ENCODE measurements around the gene JAK3.

The JAK3 gene

GRCh38 chr19:17826508-17827056 is 21.2 kb downstream of the JAK3 start:
- DNase-seq (ENCODE audit: extremely low spot score): no peak
- POLR2A ChIA-PET: no interaction called here
- TF ChIP-seq, protein P1, sequence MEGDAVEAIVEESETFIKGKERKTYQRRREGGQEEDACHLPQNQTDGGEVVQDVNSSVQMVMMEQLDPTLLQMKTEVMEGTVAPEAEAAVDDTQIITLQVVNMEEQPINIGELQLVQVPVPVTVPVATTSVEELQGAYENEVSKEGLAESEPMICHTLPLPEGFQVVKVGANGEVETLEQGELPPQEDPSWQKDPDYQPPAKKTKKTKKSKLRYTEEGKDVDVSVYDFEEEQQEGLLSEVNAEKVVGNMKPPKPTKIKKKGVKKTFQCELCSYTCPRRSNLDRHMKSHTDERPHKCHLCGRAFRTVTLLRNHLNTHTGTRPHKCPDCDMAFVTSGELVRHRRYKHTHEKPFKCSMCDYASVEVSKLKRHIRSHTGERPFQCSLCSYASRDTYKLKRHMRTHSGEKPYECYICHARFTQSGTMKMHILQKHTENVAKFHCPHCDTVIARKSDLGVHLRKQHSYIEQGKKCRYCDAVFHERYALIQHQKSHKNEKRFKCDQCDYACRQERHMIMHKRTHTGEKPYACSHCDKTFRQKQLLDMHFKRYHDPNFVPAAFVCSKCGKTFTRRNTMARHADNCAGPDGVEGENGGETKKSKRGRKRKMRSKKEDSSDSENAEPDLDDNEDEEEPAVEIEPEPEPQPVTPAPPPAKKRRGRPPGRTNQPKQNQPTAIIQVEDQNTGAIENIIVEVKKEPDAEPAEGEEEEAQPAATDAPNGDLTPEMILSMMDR (IDR thresholded peaks at IDR 0.05; ENCODE audit: control extremely low read depth, extremely low read depth, low read depth, missing control alignments): no peak
- CTCF ChIA-PET: no interaction called here

DNA sequence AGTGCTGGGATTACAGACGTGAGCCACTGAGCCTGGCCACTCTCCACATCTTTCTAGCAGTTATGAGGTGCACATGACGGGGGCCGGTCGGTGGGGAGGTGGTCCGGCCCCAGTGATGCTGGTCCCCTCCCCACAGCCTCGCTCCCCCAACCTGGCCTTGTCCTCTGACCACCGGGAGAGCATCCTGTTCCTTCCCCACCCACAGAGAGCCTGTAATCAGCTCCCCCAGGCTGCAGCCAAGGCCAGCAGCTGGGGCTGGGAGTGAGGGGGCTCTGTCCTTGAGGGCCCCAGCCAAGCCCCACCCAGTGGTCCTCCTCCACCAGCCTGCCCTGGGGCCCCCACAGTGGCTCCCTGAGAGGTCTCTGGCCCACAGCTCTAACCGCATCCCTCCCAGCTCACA is 23.4 kb downstream of the JAK3 start:
- POLR2A ChIA-PET: interaction anchor here (0.8 kb wide), 1 partner anchor 28 kb away, joined by 3 read pairs; no protein-coding TSS in a partner anchor
- DNase-seq (ENCODE audit: extremely low spot score): no peak
- CTCF ChIA-PET: interaction anchor here (1.0 to 1.1 kb wide), 2 partner anchors 35 to 328 kb away, joined by 3 read pairs; no protein-coding TSS in a partner anchor
- TF ChIP-seq, protein P1 (IDR thresholded peaks at IDR 0.05; ENCODE audit: control extremely low read depth, extremely low read depth, low read depth, missing control alignments): no peak

DNA sequence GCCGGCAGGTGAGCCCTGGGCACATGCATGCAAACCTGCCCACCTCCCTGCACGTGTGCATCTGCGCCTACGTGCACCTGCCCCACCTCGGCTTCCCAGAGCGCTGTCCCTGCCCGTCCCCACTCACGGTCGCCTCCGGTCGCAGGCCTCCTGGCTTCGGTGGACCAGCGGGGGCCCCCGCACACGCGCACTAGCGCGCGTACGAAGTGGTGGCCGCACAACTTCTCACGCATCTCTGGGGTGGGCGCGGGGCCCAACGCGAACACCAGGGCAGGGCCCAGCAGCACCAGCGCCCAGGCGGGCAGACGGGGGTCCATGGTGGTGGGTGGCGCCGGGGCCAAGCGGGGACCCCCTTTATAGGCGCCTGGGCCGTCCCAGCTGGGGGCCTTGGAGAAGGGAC is 26.6 kb downstream of the JAK3 start, which contains the start of gene INSL3:
Gene INSL3, minus strand, starts transcription at position 330 of the 400 bp plus-strand sequence. Its CDS starts 13 bp downstream, at position 317.
- POLR2A ChIA-PET: interaction anchor here (0.7 kb wide), 1 partner anchor 329 kb away, joined by 3 read pairs; no protein-coding TSS in a partner anchor
- DNase-seq (ENCODE audit: extremely low spot score): no peak
- CTCF ChIA-PET: no interaction called here
- TF ChIP-seq, protein P1 (IDR thresholded peaks at IDR 0.05; ENCODE audit: control extremely low read depth, extremely low read depth, low read depth, missing control alignments): no peak

DNA sequence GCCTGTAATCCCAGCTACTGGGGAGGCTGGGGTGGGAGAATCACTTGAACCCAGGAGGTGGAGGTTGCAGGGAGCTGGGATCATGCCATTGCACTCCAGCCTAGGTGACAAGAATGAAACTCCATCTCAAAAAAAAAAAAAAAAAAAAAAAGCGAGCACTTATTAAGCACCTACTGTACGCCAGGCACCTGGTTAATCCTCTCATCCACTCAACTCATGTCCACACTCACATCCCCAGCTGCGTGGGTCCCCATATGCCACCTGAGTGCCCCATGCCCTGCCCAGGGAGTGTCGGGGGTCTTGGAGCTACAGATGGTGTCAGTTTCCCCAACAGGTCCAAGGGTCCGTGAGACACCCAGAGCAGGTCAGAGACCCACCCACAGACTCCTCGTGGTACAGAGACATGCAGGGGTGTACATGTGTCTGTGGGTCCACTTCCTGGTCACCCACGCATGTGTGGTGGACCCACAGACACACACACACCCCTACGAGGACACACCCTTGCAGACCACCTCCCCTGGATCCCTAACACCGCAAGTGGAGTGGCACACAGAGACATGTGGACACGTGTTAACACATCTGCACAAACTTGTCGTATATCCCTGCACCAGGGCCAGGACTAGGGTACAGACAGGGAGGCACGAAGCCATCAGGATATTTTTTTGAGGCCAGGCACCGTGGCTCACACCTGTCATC is 30.0 kb downstream of the JAK3 start:
- DNase-seq (ENCODE audit: extremely low spot score): no peak
- CTCF ChIA-PET: interaction anchor here (1.2 to 1.6 kb wide), 2 partner anchors 9 to 23 kb away, joined by 3 read pairs; partner anchors contain the start of gene B3GNT3
- POLR2A ChIA-PET: interaction anchor here (0.7 kb wide), 1 partner anchor 32 kb away, joined by 3 read pairs; no protein-coding TSS in a partner anchor
- TF ChIP-seq, protein P1 (IDR thresholded peaks at IDR 0.05; ENCODE audit: control extremely low read depth, extremely low read depth, low read depth, missing control alignments): no peak

DNA sequence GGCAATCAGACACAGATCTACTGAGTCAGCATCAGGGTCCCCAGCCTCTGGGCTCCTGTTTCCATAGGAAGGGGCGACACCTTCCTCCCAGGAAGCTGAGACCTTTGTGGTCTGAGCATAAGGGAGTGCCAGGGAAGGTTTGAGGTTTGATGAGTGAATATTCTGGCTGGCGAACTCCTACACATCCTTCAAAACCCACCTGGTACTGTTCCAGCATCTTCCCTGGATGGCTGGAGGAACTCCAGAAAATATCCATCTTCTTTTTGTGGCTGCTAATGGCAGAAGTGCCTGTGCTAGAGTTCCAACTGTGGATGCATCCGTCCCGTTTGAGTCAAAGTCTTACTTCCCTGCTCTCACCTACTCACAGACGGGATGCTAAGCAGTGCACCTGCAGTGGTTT is 35.7 kb downstream of the JAK3 start:
- ChIA-PET CTCF (interaction anchor here (2.6 kb wide), 1 partner anchor 8 kb away, joined by 7 read pairs; no protein-coding TSS in a partner anchor), POLR2A (no interaction called here)
- no peak for DNase-seq (ENCODE audit: extremely low spot score)
- TF ChIP-seq, protein P1 (IDR thresholded peaks at IDR 0.05; ENCODE audit: control extremely low read depth, extremely low read depth, low read depth, missing control alignments): no peak

DNA sequence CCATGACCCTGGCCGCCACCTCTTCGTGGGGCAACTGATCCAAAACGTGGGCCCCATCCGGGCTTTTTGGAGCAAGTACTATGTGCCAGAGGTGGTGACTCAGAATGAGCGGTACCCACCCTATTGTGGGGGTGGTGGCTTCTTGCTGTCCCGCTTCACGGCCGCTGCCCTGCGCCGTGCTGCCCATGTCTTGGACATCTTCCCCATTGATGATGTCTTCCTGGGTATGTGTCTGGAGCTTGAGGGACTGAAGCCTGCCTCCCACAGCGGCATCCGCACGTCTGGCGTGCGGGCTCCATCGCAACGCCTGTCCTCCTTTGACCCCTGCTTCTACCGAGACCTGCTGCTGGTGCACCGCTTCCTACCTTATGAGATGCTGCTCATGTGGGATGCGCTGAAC is 36.1 kb downstream of the JAK3 start:
- TF ChIP-seq, protein P1 (IDR thresholded peaks at IDR 0.05; ENCODE audit: control extremely low read depth, extremely low read depth, low read depth, missing control alignments): no peak
- no peak for DNase-seq (ENCODE audit: extremely low spot score)
- CTCF ChIA-PET: interaction anchor here (2.6 kb wide), 1 partner anchor 8 kb away, joined by 7 read pairs; no protein-coding TSS in a partner anchor
- POLR2A ChIA-PET: no interaction called here
